CD14-positive monocyte (primary cell): ENCODE measurements around the gene OPN1SW. TPM values are rescaled to one million over a fixed set of nuclear protein-coding genes. Genes with fewer than 3 reads are reported as not detected.

ENCODE experiments used
- DNase-seq, 3 donors: peaks; one replicate each; pipeline ENCODE4 v3.0.0-alpha.2; 2011 to 2022
- H2AFZ ChIP-seq: 2 replicates; pipeline ENCODE4 v1.6.0; 2012; ENCODE audit warnings: mild to moderate bottlenecking, low read depth, low read length, inconsistent platforms; ENCODE audit not compliant: insufficient read depth, poor library complexity, severe bottlenecking
- H3K27ac ChIP-seq, 2 donors: 1 replicate in 1 of 2; 2 replicates in 1 of 2; pipeline ENCODE4 v1.5.1; 2012 to 2013; ENCODE audit warnings: low read length in 2 of 2, control low read depth in 1 of 2, inconsistent platforms in 1 of 2, low read depth in 1 of 2, mild to moderate bottlenecking in 1 of 2
- H3K27me3 ChIP-seq, 2 donors: one replicate each; pipeline versions ENCODE4 v1.6.0 to v1.6.1; 2011 to 2013; ENCODE audit warnings: low read length in 2 of 2; ENCODE audit not compliant: control insufficient read depth in 2 of 2, insufficient read depth in 2 of 2
- H3K36me3 ChIP-seq, 2 donors: replicated peaks in 1 of 2; 1 replicate in 1 of 2; 2 replicates in 1 of 2; pipeline versions ENCODE4 v1.5.1 to v1.6.1; 2012 to 2013; ENCODE audit warnings: low read length in 2 of 2, control low read depth in 1 of 2, inconsistent platforms in 1 of 2, mild to moderate bottlenecking in 1 of 2; ENCODE audit not compliant: insufficient read depth in 2 of 2, control insufficient read depth in 1 of 2
- H3K4me1 ChIP-seq, 2 donors: 1 replicate in 1 of 2; 2 replicates in 1 of 2; pipeline versions ENCODE4 v1.5.1 to v1.6.1; 2012 to 2013; ENCODE audit warnings: low read length in 2 of 2, control low read depth in 1 of 2, inconsistent platforms in 1 of 2, mild to moderate bottlenecking in 1 of 2, moderate library complexity in 1 of 2; ENCODE audit not compliant: insufficient read depth in 2 of 2, control insufficient read depth in 1 of 2
- H3K4me2 ChIP-seq: replicated peaks from 2 replicates; pipeline ENCODE3; 2012; ENCODE audit warnings: low read length, moderate library complexity, mild to moderate bottlenecking; ENCODE audit not compliant: poor library complexity, severe bottlenecking; ENCODE audit errors: extremely low read depth
- H3K4me3 ChIP-seq, 3 experiments: fragments of 200-600 bp in 1 of 3; sonication (generic) in 1 of 3; replicated peaks in 1 of 3; 1 replicate in 2 of 3; 2 replicates in 1 of 3; pipeline ENCODE4 v1.5.1; 2011 to 2013; ENCODE audit warnings: low read length in 3 of 3, mild to moderate bottlenecking in 3 of 3, control low read depth in 2 of 3, low read depth in 2 of 3, inconsistent platforms in 1 of 3, moderate library complexity in 1 of 3
- H3K79me2 ChIP-seq: 2 replicates; pipeline ENCODE4 v1.6.0; 2012; ENCODE audit warnings: mild to moderate bottlenecking, control low read depth, inconsistent platforms, low read length, moderate library complexity; ENCODE audit not compliant: insufficient read depth
- H3K9ac ChIP-seq: 2 replicates; pipeline ENCODE4 v1.6.0; 2017; ENCODE audit warnings: low read length, mild to moderate bottlenecking; ENCODE audit not compliant: insufficient read depth, poor library complexity, severe bottlenecking
- H3K9me3 ChIP-seq, 2 donors: replicated peaks in 1 of 2; 1 replicate in 1 of 2; 2 replicates in 1 of 2; pipeline versions ENCODE4 v1.5.1 to v1.6.1; 2012 to 2013; ENCODE audit warnings: low read length in 2 of 2, control low read depth in 1 of 2; ENCODE audit not compliant: control insufficient read depth in 1 of 2, insufficient read depth in 1 of 2
- H4K20me1 ChIP-seq: 2 replicates; pipeline ENCODE4 v1.6.0; 2012; ENCODE audit warnings: mild to moderate bottlenecking, low read length, control low read depth, moderate library complexity; ENCODE audit not compliant: insufficient read depth
- H3K27ac Mint-ChIP-seq, 7 donors: one replicate each; pipeline ENCODE4 v1.8.0; 2020; ENCODE audit warnings: mild to moderate bottlenecking in 7 of 7, mixed read lengths in 7 of 7, moderate library complexity in 6 of 7, inconsistent platforms in 2 of 7
- H3K27me3 Mint-ChIP-seq, 3 donors: one replicate each; pipeline ENCODE4 v1.8.0; 2021 to 2022; ENCODE audit warnings: low read depth in 3 of 3, mild to moderate bottlenecking in 3 of 3, mixed read lengths in 3 of 3, moderate library complexity in 3 of 3, inconsistent platforms in 1 of 3
- H3K36me3 Mint-ChIP-seq, 2 donors: one replicate each; pipeline ENCODE4 v1.8.0; 2020; ENCODE audit warnings: mixed read lengths in 2 of 2, inconsistent platforms in 1 of 2, mild to moderate bottlenecking in 1 of 2
- H3K4me1 Mint-ChIP-seq: one replicate; pipeline ENCODE4 v1.8.0; 2020; ENCODE audit warnings: mild to moderate bottlenecking, mixed read lengths
- H3K4me3 Mint-ChIP-seq, 2 donors: one replicate each; pipeline ENCODE4 v1.8.0; 2020; ENCODE audit warnings: mild to moderate bottlenecking in 2 of 2, mixed read lengths in 2 of 2, moderate library complexity in 1 of 2
- H3K9me3 Mint-ChIP-seq, 7 donors: one replicate each; pipeline ENCODE4 v1.8.0; 2020 to 2022; ENCODE audit warnings: mixed read lengths in 7 of 7, mild to moderate bottlenecking in 6 of 7, moderate library complexity in 6 of 7, inconsistent platforms in 2 of 7
- WGBS: methylation state at CpG from one replicate; pipeline ENCODE4 v1.1.5; 2013; ENCODE audit warnings: missing lambda C conversion rate; ENCODE audit not compliant: insufficient coverage; 5-methylcytosine and 5-hydroxymethylcytosine counted together
- intact Hi-C, 2 donors: fragments of 100-400 bp; cut with micrococcal nuclease; formaldehyde crosslinking; loops; one replicate each; pipeline versions ENCODE4 v1.15.0 to v1.15.1; 2023
- polyA plus RNA-seq, 3 donors: library from polyadenylated mRNA; depleted of rRNA in 1 of 3; unstranded in 2 of 3; stranded (reverse) in 1 of 3; fragments of 300-500 nt in 2 of 3; fragments of >200 nt in 1 of 3; fragmentation: Illumina TruSeq in 2 of 3; gene quantifications; 1 replicate in 2 of 3; 2 replicates in 1 of 3; pipeline ENCODE4 v1.2.3, GENCODE V29; 2012 to 2021
- TF ChIP-seq, protein P1 (sequence below): fragments of 200-600 bp; IDR thresholded peaks from one replicate; pipeline ENCODE4 v1.8.0; 2022; ENCODE audit warnings: antibody characterized with exemption, mild to moderate bottlenecking

The OPN1SW gene
- polyA plus RNA-seq, 3 donors, result not detected

GRCh38 chr7:128755075-128755818 is 20.3 kb downstream of the OPN1SW start:
- no peaks in the 10 kb centered on the region for H3K27me3 ChIP-seq
- H3K36me3 ChIP-seq, result peaks cover 78 to 100% of the 10 kb centered on the region in 2 donors

DNA sequence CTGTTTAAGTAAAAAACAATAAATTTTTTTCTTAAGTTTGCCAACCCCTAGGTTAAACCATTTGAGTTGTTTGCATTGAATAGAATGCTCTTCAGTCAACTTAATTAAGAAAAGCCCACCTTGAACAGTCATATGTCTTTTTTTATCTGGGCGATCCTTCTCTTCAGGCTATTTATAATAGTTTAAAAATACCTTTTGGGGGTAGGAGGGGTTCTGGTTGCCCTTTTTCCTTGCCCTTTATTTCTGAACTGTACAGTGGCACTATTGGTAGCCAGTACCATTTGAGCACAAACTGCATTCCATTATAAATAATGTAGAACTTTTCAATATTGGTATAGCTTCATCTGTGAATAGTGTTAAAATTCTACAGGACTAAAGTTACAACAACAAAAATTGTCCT is 23.3 kb downstream of the OPN1SW start:
- TF ChIP-seq, protein P1, sequence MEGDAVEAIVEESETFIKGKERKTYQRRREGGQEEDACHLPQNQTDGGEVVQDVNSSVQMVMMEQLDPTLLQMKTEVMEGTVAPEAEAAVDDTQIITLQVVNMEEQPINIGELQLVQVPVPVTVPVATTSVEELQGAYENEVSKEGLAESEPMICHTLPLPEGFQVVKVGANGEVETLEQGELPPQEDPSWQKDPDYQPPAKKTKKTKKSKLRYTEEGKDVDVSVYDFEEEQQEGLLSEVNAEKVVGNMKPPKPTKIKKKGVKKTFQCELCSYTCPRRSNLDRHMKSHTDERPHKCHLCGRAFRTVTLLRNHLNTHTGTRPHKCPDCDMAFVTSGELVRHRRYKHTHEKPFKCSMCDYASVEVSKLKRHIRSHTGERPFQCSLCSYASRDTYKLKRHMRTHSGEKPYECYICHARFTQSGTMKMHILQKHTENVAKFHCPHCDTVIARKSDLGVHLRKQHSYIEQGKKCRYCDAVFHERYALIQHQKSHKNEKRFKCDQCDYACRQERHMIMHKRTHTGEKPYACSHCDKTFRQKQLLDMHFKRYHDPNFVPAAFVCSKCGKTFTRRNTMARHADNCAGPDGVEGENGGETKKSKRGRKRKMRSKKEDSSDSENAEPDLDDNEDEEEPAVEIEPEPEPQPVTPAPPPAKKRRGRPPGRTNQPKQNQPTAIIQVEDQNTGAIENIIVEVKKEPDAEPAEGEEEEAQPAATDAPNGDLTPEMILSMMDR, result no peak
- peaks cover 59 to 83% of the 10 kb centered on the region in 2 donors for H3K36me3 Mint-ChIP-seq
- Histone ChIP-seq H3K4me3 (no peak overlapping the region), H2AFZ (no peak overlapping the region), H3K4me1 (no peaks in the 10 kb centered on the region), H3K27ac (no peak overlapping the region), H3K9me3 (no peaks in the 10 kb centered on the region), H3K27me3 (no peaks in the 10 kb centered on the region), H3K4me2 (no peak overlapping the region), H3K9ac (no peak overlapping the region), H4K20me1 (peaks cover 9% of the 10 kb centered on the region), H3K36me3 (peaks cover 81 to 100% of the 10 kb centered on the region in 2 donors), H3K79me2 (peaks cover 41% of the 10 kb centered on the region)
- DNase-seq, result no peak
- no peak overlapping the region for H3K27ac Mint-ChIP-seq
- intact Hi-C loops, result no loop called here
- H3K4me3 Mint-ChIP-seq, result no peak overlapping the region
- no CpG with 5 or more reads among the region's 1 CpG for WGBS
- H3K4me1 Mint-ChIP-seq, result no peaks in the 10 kb centered on the region
- no peaks in the 10 kb centered on the region for H3K9me3 Mint-ChIP-seq
- H3K27me3 Mint-ChIP-seq, result peaks cover 0 to under 1% (median 0%) of the 10 kb centered on the region in 3 donors

More at GRCh38 chr7:128755075-128755818, 20.3 kb downstream of the OPN1SW start:
- H3K27ac ChIP-seq, result no peak overlapping the region
- no peaks in the 10 kb centered on the region for H4K20me1 ChIP-seq
- intact Hi-C loops, result no loop called here
- no peaks in the 10 kb centered on the region for H3K4me1 ChIP-seq
- H3K4me2 ChIP-seq, result no peak overlapping the region
- no peak overlapping the region for H2AFZ ChIP-seq
- Mint-ChIP-seq H3K9me3 (no peaks in the 10 kb centered on the region), H3K27me3 (no peaks in the 10 kb centered on the region), H3K27ac (no peak overlapping the region), H3K36me3 (peaks cover 57 to 78% of the 10 kb centered on the region in 2 donors), H3K4me1 (no peaks in the 10 kb centered on the region), H3K4me3 (no peak overlapping the region)
- no peak overlapping the region for H3K4me3 ChIP-seq
- no CpG with 5 or more reads among the region's 2 CpGs for WGBS
- H3K79me2 ChIP-seq, result peaks cover 13% of the 10 kb centered on the region
- no peak overlapping the region for H3K9ac ChIP-seq
- no peaks in the 10 kb centered on the region for H3K9me3 ChIP-seq
- TF ChIP-seq, protein P1, result no peak
- no peak for DNase-seq
